Mesothelial cell of epicardium (in vitro differentiated cells): Measurements from ENCODE around the gene CAPS. TPM values are rescaled to one million over a fixed set of nuclear protein-coding genes. Genes with fewer than 3 reads are reported as not detected.

Source experiments
- DNase-seq, 2 experiments: peaks; one replicate each; pipeline ENCODE4 v3.0.0; 2021; ENCODE audit warnings: low spot score in 2 of 2; ENCODE audit not compliant: unreplicated experiment in 2 of 2
- H3K27ac Mint-ChIP-seq: 2 replicates; pipeline ENCODE4 v1.8.0; 2021; ENCODE audit warnings: mixed read lengths
- H3K27me3 Mint-ChIP-seq: 2 replicates; pipeline ENCODE4 v1.8.0; 2021; ENCODE audit warnings: low read depth, mixed read lengths
- H3K36me3 Mint-ChIP-seq: 2 replicates; pipeline ENCODE4 v1.8.0; 2021; ENCODE audit warnings: mixed read lengths
- H3K4me1 Mint-ChIP-seq: 2 replicates; pipeline ENCODE4 v1.8.0; 2021; ENCODE audit warnings: mixed read lengths
- H3K4me3 Mint-ChIP-seq: 2 replicates; pipeline ENCODE4 v1.8.0; 2021; ENCODE audit warnings: mild to moderate bottlenecking, moderate library complexity, mixed read lengths
- H3K9me3 Mint-ChIP-seq: 2 replicates; pipeline ENCODE4 v1.8.0; 2021; ENCODE audit warnings: mixed read lengths
- total RNA-seq: library from RNA; stranded (reverse); gene quantifications from 3 replicates; pipeline ENCODE4 v1.2.1, GENCODE V29; 2021
- TF ChIP-seq, protein P1 (sequence below): fragments of 200-600 bp; sonication (generic); IDR thresholded peaks from one replicate; pipeline ENCODE4 v1.5.0; 2021; ENCODE audit warnings: antibody characterized with exemption; ENCODE audit not compliant: unreplicated experiment

Gene CAPS
- total RNA-seq, 1 donor from 2014 or later = 16.2 TPM

DNA sequence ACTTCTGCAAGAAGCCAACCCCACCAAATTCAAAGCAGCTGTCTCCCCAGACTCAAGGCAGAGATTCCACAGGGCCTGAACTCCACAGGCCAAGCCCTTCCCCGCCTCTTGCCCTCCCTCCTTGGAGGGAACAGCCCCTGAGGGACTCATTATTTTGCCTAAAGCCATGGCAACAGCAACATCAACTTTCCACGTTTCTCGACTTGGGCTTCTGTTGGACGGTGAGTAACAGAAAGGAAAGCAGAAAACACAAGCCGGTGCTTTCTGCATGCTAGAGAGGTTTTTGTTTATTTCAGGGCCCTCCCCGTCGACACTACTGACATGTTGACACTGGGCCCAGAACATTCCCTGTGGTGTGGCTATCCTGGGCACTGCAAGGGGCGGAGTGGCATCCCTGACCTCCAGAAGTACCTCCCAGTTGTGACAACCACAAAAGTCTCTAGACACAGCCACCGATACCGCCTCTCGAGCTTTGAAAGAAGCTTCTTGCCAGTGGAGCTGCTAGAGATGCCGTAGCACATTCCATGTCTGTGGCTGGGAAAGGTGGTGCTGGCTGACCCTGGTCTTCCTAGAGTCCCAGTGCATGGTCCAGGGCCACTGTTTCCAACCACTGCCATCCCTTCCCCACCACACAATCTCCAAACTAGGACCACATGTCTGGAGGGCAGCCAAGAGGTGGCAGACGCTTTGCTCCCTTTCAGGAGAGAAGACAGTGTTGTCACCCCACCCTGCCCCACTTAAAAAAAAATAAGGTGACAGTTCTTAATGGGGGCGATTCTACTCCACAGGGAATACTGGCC is 12.8 kb downstream of the CAPS start:
- TF ChIP-seq, protein P1, sequence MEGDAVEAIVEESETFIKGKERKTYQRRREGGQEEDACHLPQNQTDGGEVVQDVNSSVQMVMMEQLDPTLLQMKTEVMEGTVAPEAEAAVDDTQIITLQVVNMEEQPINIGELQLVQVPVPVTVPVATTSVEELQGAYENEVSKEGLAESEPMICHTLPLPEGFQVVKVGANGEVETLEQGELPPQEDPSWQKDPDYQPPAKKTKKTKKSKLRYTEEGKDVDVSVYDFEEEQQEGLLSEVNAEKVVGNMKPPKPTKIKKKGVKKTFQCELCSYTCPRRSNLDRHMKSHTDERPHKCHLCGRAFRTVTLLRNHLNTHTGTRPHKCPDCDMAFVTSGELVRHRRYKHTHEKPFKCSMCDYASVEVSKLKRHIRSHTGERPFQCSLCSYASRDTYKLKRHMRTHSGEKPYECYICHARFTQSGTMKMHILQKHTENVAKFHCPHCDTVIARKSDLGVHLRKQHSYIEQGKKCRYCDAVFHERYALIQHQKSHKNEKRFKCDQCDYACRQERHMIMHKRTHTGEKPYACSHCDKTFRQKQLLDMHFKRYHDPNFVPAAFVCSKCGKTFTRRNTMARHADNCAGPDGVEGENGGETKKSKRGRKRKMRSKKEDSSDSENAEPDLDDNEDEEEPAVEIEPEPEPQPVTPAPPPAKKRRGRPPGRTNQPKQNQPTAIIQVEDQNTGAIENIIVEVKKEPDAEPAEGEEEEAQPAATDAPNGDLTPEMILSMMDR = no peak
- DNase-seq = no peak
- Mint-ChIP-seq H3K27me3 (no peaks in the 10 kb centered on the region), H3K9me3 (no peaks in the 10 kb centered on the region), H3K36me3 (peaks cover 24% of the 10 kb centered on the region), H3K4me3 (no peak overlapping the region), H3K4me1 (no peaks in the 10 kb centered on the region), H3K27ac (no peak overlapping the region)

DNA sequence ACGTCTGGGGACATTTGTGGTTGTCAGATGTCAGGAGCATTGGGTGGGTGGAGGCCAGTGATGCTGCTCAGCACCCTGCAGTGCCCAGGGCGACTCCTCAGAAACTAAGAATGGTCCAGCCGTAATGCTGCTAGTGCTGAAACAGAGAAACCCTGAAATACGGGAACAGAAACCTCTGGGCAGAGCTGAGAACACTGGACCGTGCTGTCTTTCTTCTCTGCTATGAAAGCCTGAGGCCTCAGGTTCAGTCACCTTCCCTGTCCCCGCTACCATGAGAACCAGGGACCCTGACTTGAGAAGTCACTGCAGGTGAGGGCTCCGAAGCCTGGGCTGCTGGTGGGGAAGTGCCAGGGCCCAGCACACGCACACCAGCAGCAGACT is 13.4 kb downstream of the CAPS start:
- Mint-ChIP-seq H3K27ac (no peak overlapping the region), H3K36me3 (peaks cover 27% of the 10 kb centered on the region), H3K27me3 (no peaks in the 10 kb centered on the region), H3K4me3 (no peak overlapping the region), H3K9me3 (no peaks in the 10 kb centered on the region), H3K4me1 (no peaks in the 10 kb centered on the region)
- TF ChIP-seq, protein P1 = no peak
- no peak for DNase-seq

DNA sequence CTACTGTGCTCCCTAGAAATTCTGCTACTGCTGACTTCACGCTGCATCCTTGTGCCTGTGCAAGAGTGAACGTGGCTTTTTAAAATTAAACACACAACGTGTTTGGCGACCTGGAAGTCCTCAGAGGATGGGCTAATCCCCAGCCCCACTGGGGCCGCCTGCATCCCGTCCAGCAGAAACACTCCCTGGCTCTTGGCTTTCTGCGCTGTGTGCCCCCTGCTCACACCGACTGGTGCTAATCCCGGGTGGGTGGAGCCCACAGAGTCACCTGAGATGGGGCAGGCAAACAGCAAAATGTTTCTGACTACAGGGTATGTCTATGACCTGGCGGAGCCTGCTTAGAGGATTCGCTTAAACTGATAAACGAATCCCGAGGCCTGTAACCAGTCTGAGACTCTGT is 15.1 kb downstream of the CAPS start:
- H3K4me1 Mint-ChIP-seq = no peaks in the 10 kb centered on the region
- H3K36me3 Mint-ChIP-seq = peaks cover 24% of the 10 kb centered on the region
- H3K27me3 Mint-ChIP-seq = no peaks in the 10 kb centered on the region
- H3K4me3 Mint-ChIP-seq = no peak overlapping the region
- DNase-seq = no peak
- no peaks in the 10 kb centered on the region for H3K9me3 Mint-ChIP-seq
- no peak overlapping the region for H3K27ac Mint-ChIP-seq
- TF ChIP-seq, protein P1 = no peak

DNA sequence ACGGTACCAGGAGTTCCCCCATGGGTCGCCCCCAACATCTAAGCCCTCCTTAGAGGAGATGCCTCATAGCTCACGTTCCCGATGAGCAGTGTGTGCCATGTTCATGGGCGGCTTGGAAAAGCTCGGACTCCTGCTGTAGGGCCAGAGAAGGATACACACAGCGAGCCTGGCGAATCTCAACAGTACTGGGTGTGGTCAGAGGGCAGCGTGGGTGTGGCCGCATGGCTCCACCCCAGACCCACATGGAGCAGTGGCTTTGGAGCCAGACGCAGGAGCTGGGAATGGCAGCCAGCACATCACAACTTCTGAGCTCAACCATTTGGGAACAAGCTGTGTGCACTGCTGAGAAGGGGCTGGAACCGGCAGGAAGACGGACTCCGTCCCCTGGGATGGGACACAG is 15.6 kb downstream of the CAPS start:
- TF ChIP-seq, protein P1 = no peak
- Mint-ChIP-seq H3K9me3 (no peaks in the 10 kb centered on the region), H3K27ac (no peak overlapping the region), H3K4me1 (no peaks in the 10 kb centered on the region), H3K27me3 (no peaks in the 10 kb centered on the region), H3K36me3 (peaks cover 23% of the 10 kb centered on the region), H3K4me3 (no peak overlapping the region)
- no peak for DNase-seq

DNA sequence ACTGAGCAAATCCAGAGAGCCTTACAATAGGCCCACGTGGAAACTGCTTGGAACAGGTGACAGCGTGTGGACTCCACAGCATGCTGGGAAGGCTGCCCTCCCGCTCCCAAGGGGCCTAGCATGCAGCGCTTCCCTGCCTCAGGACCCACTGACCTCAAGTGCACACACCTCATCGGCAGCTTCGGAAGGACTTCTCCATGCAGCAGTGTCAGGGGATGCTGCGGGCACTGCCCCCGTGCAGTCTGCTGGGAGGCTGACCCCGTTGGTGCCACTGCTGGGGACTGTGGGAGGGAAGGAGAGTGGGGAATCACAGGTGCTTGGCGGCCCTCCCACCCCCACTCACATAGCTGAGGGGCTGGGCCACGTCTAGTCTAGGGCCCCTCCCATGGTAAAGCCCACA is 17.2 kb downstream of the CAPS start:
- Mint-ChIP-seq H3K27ac (no peak overlapping the region), H3K4me3 (no peak overlapping the region), H3K36me3 (peaks cover 23% of the 10 kb centered on the region), H3K4me1 (peaks cover 9% of the 10 kb centered on the region), H3K9me3 (no peaks in the 10 kb centered on the region), H3K27me3 (no peaks in the 10 kb centered on the region)
- no peak for DNase-seq
- TF ChIP-seq, protein P1 = no peak
